CD4-positive, alpha-beta T cell (primary cell): ENCODE results near the gene GAS2. TPM values are rescaled to one million over a fixed set of nuclear protein-coding genes. Genes with fewer than 3 reads are reported as not detected.

Source experiments
- ATAC-seq: fragments of 200-7000 bp; cut with Tn5 transposase; one replicate; pipeline ENCODE4 v1.10.0; 2022; ENCODE audit warnings: mild to moderate bottlenecking; ENCODE audit not compliant: poor library complexity
- CTCF ChIA-PET: fragments of 350-600 bp; sonication (Branson Sonifier 250); formaldehyde crosslinking; loops from one replicate; lab custom pipeline; 2021; ENCODE audit warnings: antibody characterized with exemption, inconsistent platforms; lab: Charles Lee
- POLR2A ChIA-PET: fragments of 350-600 bp; sonication (Branson Sonifier 250); formaldehyde crosslinking; loops from one replicate; lab custom pipeline; 2021; ENCODE audit warnings: antibody characterized with exemption, inconsistent platforms; lab: Charles Lee
- DNase-seq, 14 experiments: peaks; one replicate each; pipeline ENCODE4 v3.0.0-alpha.2; 2013 to 2020; ENCODE audit warnings: mixed read lengths in 2 of 14
- H3K27ac ChIP-seq, 2 donors: one replicate each; pipeline versions ENCODE4 v1.5.1 to v1.7.0; 2013; ENCODE audit warnings: low read length in 2 of 2, low read depth in 1 of 2, mild to moderate bottlenecking in 1 of 2
- H3K27me3 ChIP-seq, 2 experiments: 1 replicate in 1 of 2; 2 replicates in 1 of 2; pipeline versions ENCODE4 v1.6.1 to v1.7.0; 2013; ENCODE audit warnings: low read length in 2 of 2, control low read depth in 1 of 2, mild to moderate bottlenecking in 1 of 2, moderate library complexity in 1 of 2; ENCODE audit not compliant: insufficient read depth in 2 of 2, control insufficient read depth in 1 of 2
- H3K36me3 ChIP-seq: one replicate; pipeline ENCODE4 v1.6.1; 2013; ENCODE audit warnings: low read length, control low read depth; ENCODE audit not compliant: insufficient read depth
- H3K4me1 ChIP-seq: one replicate; pipeline ENCODE4 v1.6.1; 2013; ENCODE audit warnings: low read length, control low read depth; ENCODE audit not compliant: insufficient read depth
- H3K4me3 ChIP-seq: one replicate; pipeline ENCODE4 v1.5.1; 2013; ENCODE audit warnings: mild to moderate bottlenecking, low read length, moderate library complexity
- H3K9me3 ChIP-seq, 2 experiments: 1 replicate in 1 of 2; 2 replicates in 1 of 2; pipeline versions ENCODE4 v1.6.1 to v1.7.0; 2013; ENCODE audit warnings: low read length in 2 of 2, mild to moderate bottlenecking in 2 of 2, control low read depth in 1 of 2, moderate library complexity in 1 of 2; ENCODE audit not compliant: control insufficient read depth in 1 of 2, insufficient read depth in 1 of 2
- H3K27ac Mint-ChIP-seq: one replicate; pipeline ENCODE4 v1.8.0; 2020; ENCODE audit warnings: mixed read lengths
- H3K27me3 Mint-ChIP-seq: one replicate; pipeline ENCODE4 v1.8.0; 2021; ENCODE audit warnings: mixed read lengths
- H3K36me3 Mint-ChIP-seq: one replicate; pipeline ENCODE4 v1.8.0; 2021; ENCODE audit warnings: low read depth, mixed read lengths
- H3K4me1 Mint-ChIP-seq: one replicate; pipeline ENCODE4 v1.8.0; 2021; ENCODE audit warnings: low read depth, mixed read lengths
- H3K4me3 Mint-ChIP-seq: one replicate; pipeline ENCODE4 v1.8.0; 2020; ENCODE audit warnings: mild to moderate bottlenecking, mixed read lengths
- H3K9me3 Mint-ChIP-seq: one replicate; pipeline ENCODE4 v1.8.0; 2020; ENCODE audit warnings: mixed read lengths
- intact Hi-C, 2 experiments: fragments of 100-400 bp; cut with DNase I in 1 of 2; cut with micrococcal nuclease in 1 of 2; formaldehyde crosslinking; loops; one replicate each; pipeline versions ENCODE4 v1.15.1 to v1.9.0; 2023 to 2025; cut with DNase I, micrococcal nuclease
- total RNA-seq, 174 experiments: library from RNA in 2 of 174; stranded (reverse) in 2 of 174; gene quantifications; one replicate each; pipeline ENCODE4 v1.2.3 and lab custom pipeline; 2021 to 2026
- TF ChIP-seq, protein P1 (sequence below): fragments of 200-600 bp; IDR thresholded peaks from one replicate; pipeline ENCODE4 v1.8.0; 2022; ENCODE audit warnings: antibody characterized with exemption, mild to moderate bottlenecking

GAS2 gene
- total RNA-seq, 2 experiments from 2014 or later: 2.2 to 2.9 TPM

DNA sequence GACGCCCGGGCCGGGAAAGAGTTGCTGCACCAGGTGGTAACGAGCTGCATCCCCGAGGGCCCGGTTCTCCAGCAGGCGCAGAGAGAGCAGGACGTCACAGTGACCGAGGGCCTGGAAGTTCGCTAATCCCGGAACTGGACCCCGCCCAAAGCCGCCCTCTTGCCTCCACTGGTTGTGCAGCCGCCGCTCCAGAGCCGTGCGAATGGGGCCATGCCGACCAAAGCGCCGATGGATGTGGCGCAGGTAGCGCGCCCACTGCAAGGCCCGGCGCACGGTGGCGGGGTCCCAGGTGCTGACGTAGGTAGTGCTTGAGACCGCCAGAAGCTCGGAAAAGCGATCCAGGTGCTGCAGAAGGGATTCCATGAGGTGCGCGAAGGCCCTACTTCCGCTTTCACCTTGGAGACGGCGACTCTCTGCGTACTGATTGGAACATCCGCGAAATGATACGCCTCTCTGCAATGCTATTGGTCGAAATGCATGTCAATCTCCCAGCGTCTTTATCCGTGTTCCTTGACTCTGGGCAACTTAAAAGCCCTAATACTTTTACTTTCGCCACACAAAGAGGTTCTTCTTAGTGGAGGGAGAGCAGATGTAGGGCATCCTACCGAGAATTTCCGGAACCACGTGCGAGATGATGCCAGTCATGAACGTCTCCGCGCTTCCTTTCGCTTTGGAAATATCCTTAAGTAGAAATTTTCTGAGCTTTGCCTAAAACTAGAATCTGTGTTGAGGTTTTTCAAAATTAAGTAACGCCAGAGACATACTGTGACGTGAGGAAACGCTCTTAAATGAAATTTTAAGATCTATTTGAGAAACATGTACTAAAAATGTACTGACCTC is 40.7 kb upstream of the GAS2 start, which contains the start of gene FANCF:
TSS of gene FANCF (minus strand) at position 376 of the 840 bp plus-strand sequence. CDS start at position 363, 13 bp downstream.
- Histone ChIP-seq H3K9me3 (no peaks in the 10 kb centered on the region), H3K27me3 (no peaks in the 10 kb centered on the region), H3K36me3 (peaks cover 3% of the 10 kb centered on the region), H3K27ac (peak within 1 kb of the TSS; percentile 91 to 96), H3K4me3 (peak within 1 kb of the TSS; percentile 92), H3K4me1 (peaks cover 16% of the 10 kb centered on the region)
- Mint-ChIP-seq H3K36me3 (peaks cover 37% of the 10 kb centered on the region), H3K4me3 (peak within 1 kb of the TSS; percentile 97), H3K9me3 (no peaks in the 10 kb centered on the region), H3K27ac (peak within 1 kb of the TSS; percentile 94), H3K4me1 (peaks cover 54% of the 10 kb centered on the region), H3K27me3 (no peaks in the 10 kb centered on the region)
- intact Hi-C loops: loop anchor here (2.0 to 5.0 kb wide), 2 partner anchors 202 to 203 kb away; partner anchors contain the start of gene SVIP (in 2 of the 2)
- TF ChIP-seq, protein P1, sequence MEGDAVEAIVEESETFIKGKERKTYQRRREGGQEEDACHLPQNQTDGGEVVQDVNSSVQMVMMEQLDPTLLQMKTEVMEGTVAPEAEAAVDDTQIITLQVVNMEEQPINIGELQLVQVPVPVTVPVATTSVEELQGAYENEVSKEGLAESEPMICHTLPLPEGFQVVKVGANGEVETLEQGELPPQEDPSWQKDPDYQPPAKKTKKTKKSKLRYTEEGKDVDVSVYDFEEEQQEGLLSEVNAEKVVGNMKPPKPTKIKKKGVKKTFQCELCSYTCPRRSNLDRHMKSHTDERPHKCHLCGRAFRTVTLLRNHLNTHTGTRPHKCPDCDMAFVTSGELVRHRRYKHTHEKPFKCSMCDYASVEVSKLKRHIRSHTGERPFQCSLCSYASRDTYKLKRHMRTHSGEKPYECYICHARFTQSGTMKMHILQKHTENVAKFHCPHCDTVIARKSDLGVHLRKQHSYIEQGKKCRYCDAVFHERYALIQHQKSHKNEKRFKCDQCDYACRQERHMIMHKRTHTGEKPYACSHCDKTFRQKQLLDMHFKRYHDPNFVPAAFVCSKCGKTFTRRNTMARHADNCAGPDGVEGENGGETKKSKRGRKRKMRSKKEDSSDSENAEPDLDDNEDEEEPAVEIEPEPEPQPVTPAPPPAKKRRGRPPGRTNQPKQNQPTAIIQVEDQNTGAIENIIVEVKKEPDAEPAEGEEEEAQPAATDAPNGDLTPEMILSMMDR: no peak
- ATAC-seq: peak; percentile 93
- ChIA-PET POLR2A (interaction anchor here (0.7 to 2.9 kb wide), 9 partner anchors 9 to 204 kb away, joined by 3 to 31 read pairs (median 6); partner anchors contain the start of genes GAS2 and SVIP), CTCF (interaction anchor here (1.0 kb wide), 1 partner anchor 204 kb away, joined by 4 read pairs; the partner anchor contains the start of gene SVIP)
- DNase-seq: peak; percentile 82 to 99 (median 94)

DNA sequence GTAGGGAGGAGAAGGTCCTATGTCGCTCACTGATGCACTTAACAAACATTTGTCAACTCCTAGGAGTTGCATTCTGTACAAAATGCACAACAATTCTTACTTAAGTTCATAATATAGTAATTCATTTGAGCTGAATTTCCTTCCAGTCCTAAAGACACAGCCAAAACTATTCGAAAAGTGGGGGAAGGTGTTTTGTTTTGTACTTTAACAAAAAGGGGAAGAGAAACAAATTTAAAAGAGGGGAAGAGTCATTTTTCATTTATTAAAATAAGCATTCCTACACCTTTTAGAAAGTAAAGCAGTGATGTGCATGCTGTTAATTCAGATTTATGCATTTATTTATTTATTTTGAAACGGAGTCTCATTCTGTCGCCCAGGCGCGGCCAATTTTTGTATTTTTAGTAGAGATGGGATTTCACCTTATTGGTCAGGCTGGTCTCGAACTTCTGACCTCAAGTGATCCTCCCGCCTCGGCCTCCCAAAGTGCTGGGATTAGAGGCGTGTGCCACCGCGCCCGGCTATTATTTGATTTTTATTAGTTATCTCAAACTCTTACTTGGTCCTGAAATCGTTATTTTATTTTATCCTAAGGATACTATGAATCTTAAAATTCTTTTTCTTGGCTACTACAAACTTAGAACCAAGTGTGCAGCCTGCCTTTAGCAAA is 39.7 kb upstream of the GAS2 start:
- Histone ChIP-seq H3K27ac (peak overlapping the region; percentile 91 to 96), H3K36me3 (no peaks in the 10 kb centered on the region), H3K27me3 (no peaks in the 10 kb centered on the region), H3K4me3 (no peak overlapping the region), H3K9me3 (no peaks in the 10 kb centered on the region), H3K4me1 (peaks cover 16% of the 10 kb centered on the region)
- Mint-ChIP-seq H3K9me3 (no peaks in the 10 kb centered on the region), H3K4me3 (peak overlapping the region; percentile 97), H3K36me3 (peaks cover 27% of the 10 kb centered on the region), H3K27ac (peak overlapping the region; percentile 94), H3K4me1 (peaks cover 49% of the 10 kb centered on the region), H3K27me3 (no peaks in the 10 kb centered on the region)
- intact Hi-C loops: loop anchor here in 1 of 2 experiments (5.0 kb wide), 1 partner anchor 201 kb away; the partner anchor contains the start of gene SVIP
- TF ChIP-seq, protein P1: no peak
- CTCF ChIA-PET: no interaction called here
- POLR2A ChIA-PET: interaction anchor here (0.7 to 2.9 kb wide), 6 partner anchors 8 to 203 kb away, joined by 3 to 31 read pairs (median 6); partner anchors contain the start of genes GAS2 and SVIP
- ATAC-seq: no peak
- DNase-seq: peak in 2 of 14 experiments; percentile 3 to 6

DNA sequence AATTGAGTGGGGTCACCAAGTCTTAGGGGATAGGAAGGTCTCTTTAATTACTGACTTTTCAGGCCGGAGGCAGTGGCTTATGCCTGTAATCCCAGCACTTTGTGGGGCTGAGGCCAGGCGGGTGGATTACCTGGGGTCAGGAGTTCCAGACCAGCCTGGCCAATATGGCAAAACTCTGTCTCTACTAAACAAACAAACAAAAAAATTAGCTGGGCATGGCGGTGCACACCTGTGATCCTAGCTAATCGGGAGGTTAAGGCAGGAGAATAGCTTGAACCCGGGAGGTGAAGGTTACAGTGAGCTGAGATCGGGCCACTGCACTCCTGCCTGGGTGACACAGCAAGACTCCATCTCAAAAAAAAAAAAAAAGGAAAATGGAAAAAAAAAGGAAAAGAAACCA is 39.0 kb upstream of the GAS2 start:
- Mint-ChIP-seq H3K4me3 (no peak overlapping the region), H3K4me1 (peaks cover 44% of the 10 kb centered on the region), H3K9me3 (no peaks in the 10 kb centered on the region), H3K27ac (peak overlapping the region; percentile 24), H3K27me3 (no peaks in the 10 kb centered on the region), H3K36me3 (peaks cover 21% of the 10 kb centered on the region)
- H3K36me3 ChIP-seq: no peaks in the 10 kb centered on the region
- TF ChIP-seq, protein P1: no peak
- ATAC-seq: no peak
- ChIA-PET CTCF (no interaction called here), POLR2A (interaction anchor here (1.5 kb wide), 1 partner anchor 63 kb away, joined by 4 read pairs; no protein-coding TSS in a partner anchor)
- no peak overlapping the region for H3K4me3 ChIP-seq
- no peaks in the 10 kb centered on the region for H3K27me3 ChIP-seq
- H3K9me3 ChIP-seq: no peaks in the 10 kb centered on the region
- peaks cover 16% of the 10 kb centered on the region for H3K4me1 ChIP-seq
- no peak overlapping the region for H3K27ac ChIP-seq
- no peak for DNase-seq
- intact Hi-C loops: loop anchor here in 1 of 2 experiments (5.0 kb wide), 1 partner anchor 200 kb away; the partner anchor contains the start of gene SVIP
